Fibroblast of skin of abdomen (primary cell): ENCODE results near the gene TENM4.

Source experiments
- DNase-seq: peaks from one replicate; pipeline ENCODE4 v3.0.0-alpha.2; 2013

Gene TENM4

DNA sequence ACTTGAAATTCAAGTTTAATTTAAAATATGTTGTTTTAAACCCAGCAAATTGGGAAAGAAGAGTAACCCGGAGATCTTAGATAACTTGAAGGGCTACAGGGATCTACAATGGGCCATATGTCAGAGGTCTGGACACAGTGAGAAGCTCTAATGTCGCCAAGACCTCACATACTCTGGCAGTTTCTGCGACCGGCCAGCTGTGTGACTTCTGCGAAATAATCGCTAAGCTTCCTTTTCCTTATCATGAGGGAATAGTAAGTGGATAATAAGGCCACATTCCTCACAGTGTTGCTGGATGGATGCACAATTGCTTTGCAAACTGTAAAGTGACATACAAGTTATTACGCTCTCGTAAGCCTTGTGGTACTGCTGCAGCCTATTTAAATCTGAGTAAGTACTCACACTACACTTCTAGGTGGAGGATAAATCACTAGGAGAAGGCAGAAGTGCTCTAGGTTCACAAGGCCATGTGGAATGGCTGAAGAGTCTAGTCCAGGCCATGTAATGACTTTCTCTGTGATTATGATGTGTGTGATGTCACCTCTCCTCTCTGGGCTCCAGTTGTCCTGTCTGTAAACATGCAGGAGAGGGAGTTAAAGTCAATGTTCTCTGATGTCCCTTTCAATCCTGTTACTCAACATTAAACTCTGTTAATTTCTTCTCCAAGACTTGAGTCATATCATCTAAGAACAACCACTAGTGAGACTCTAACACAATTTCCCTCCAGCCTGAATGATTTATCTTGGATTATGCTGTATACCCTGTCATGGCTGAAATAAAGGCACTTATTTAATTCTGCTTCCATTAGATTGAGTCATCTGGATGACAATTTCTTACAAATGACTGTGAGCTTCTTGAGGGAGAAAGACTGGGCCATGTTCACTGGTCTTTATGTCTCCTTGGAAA lies 673.5 kb downstream of the TENM4 start:
- peak; percentile 10 for DNase-seq

DNA sequence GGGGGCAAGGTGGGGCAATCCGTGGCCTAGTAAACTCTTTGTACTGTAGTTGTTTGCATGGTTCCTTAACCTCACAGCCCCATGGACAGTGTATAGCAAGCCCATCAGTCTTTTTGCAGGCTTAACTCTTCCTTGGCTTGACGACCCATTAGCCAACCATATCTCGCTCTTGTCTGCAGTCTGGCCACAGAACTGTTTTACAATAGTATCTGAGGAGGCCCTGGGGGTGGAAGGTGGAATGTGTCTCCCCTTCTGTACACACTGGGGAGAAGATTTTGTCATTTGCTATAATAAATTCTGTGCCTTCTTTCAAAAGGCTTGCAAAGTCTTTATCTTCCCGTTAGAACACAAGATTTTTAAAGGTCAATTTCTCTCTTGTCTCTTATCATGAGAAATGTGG lies 675.9 kb downstream of the TENM4 start:
- no peak for DNase-seq

DNA sequence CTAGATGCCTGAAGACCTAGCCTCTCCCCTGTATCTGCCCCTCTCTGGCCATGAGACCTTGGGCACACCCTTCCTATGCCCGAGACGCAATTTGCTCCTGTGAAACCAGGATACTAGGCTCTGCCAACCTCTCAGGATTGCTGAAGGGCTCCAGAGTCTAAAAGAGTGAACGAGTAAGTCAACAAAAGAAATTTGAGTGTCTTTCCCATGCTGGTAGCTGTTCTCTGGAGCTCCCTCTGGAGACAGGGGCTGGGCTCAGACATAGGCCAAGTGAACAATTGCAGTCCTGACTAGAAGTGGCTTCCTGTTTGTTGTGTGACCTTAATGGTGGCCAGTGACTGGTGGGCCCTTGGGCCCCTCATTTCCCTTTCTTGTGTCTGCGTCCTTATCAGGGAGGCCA lies 677.2 kb downstream of the TENM4 start:
- DNase-seq: no peak

DNA sequence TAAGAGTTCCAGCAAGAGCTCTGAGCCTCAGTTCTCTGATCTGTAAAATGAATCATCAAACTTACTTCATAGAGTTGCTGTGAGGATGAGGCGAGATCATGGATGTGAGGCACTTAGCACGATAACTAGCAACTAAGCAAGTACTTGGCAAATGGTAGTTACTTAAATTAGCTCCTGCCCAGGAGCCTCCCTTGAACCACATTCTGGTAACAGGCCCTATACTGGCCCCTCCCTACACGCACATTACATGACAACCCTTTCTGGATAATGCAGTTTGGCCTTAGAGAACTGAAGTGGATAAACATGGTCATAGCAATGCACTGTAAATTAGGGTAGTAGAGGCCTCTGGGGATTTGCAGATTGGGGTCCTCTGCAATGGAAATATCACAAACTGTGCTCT lies 678.7 kb downstream of the TENM4 start:
- no peak for DNase-seq

DNA sequence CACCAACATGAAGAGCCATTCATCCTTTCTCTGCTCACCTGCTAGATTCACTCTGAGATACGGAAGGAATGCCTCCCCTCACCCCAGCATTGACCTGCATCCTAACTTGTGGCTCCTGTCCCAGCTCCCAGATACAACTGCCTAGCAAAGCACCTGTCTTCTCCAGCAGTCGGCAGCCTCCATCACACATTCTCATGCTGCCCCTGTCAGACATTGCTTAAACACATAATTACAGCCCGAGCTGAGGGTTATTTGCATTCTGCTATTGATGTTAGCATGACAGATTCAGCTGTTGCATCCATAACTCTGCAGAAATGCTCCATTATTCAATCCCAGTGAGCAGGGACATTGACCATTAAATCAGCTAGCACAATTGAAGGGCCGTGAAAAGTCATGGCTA lies 681.8 kb downstream of the TENM4 start:
- no peak for DNase-seq

DNA sequence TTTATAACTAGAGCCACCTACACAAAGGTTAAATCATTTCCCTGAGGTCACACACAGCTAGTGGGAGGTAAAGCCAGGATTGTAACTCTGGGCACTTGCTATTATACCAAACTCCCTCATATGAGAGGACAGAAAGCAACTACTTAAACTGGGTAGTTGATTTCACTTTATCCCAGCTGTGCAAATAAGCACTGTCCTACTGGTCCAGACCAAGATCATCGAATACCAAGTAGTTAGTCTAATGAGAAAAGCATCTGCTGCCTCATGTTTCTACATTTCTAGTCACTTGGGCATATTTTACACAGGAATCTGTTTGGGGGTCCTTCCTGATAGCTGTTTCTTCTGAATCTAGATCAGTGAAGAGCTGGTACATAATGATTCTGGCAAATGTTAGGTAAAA lies 687.5 kb downstream of the TENM4 start:
- no peak for DNase-seq

DNA sequence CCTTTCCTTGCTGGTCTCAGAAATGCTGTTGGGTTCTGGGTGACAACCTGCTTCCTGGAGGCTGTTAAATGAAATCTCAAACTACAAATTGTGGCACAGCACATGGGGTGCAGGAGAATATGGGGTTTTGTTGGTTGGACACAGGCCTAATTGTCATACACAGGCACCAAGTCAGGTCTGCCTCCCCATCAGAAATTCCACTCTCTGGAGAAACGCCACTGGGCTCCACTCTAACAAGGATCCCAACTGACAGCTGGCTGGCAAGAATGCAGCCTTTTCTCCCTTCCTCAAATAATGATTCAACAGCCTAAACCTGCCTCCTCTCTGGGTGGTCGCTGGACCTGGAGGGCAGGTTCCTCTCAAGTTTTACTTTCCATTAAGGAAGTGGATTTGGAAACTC lies 688.3 kb downstream of the TENM4 start:
- DNase-seq: no peak

DNA sequence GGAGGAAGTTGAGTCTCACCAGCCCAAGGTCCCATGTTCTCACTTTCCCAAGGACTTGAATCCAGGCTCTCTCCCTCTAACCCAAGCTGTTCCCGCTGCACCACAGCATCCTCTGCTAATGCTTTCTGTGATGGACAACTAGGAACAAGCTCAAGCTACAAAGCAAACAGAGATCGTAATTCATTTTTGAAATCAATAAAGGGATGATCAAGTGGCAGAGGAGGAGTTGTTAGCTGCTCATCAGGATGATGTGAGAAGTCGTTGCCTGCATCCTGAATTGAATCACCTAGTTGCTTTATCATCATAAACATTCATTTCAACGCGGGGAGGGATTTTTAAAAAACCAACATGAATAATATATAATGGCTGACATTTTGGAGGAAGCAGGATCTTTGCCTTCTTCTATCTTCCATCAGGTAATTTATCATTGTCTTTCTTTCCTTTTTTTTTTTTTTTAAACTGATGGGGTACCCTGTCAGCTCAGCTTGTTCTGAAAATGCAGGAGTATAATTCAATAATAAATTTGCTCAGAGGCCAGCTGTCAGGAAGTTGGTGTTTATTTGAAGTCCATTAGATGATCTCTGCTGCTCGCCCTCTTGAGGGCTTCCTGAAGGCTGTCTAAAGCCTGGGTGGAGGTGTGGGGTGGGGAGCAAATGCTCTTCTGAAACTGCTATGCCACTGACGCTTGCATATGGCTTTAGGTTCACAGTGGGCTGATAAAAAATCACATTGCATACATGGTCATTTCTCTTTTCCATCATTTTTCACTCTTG lies 691.7 kb downstream of the TENM4 start:
- DNase-seq: no peak

DNA sequence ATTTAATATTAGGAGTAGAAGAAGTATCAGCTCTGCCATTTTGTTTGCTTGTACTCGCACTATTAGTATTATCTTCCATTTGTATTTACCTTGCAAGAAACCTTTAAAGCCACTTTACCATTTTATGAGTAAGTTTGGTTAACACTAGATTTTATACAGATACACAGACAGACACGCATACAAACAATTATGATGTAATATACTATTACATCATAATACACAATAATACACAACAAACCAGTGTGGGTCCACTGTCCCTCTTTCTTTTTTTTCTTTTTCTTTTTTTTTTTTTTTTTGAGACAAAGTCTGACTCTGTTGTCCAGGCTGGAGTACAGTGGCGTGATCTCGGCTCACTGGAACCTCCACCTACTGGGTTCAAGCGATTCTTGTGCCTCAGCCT lies 695.9 kb downstream of the TENM4 start:
- DNase-seq: no peak

DNA sequence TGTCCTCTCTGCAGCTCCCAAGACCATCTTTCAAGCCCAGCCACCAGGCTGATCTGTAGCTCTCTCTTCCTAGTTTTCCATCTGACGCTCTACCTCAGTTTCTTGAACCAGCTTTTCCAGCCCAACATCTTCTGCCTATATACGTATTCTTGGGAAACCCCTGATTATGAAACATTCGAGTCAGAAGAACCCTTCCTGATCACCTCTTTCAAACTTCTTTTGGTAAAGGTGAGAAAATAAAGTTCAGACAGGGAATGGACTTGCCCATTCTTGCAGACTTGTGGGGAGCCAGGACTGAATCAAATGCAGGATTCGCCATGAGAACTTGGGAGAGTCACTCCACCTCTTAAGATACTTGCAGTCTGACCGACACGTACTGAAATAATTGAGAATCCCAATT lies 696.6 kb downstream of the TENM4 start:
- no peak for DNase-seq

DNA sequence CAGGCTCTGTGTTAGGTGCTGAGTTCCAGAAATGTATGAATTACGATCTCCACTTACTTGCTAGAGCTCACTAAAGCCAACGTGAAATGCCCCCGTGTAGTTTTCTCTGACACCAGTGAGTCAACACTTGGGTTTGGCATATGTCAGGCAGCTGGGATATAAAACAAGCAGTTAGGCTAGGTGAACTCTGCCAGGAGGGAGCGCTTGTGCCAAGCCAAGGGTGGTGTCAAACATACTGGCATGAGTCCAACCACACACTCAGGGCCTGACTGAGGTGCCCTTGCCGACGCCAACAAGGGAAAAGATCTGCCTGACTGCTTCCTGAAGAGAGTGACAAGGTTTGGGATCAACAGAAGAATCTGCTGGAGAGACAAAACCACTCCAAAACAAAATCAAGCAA lies 698.4 kb downstream of the TENM4 start:
- DNase-seq: no peak

DNA sequence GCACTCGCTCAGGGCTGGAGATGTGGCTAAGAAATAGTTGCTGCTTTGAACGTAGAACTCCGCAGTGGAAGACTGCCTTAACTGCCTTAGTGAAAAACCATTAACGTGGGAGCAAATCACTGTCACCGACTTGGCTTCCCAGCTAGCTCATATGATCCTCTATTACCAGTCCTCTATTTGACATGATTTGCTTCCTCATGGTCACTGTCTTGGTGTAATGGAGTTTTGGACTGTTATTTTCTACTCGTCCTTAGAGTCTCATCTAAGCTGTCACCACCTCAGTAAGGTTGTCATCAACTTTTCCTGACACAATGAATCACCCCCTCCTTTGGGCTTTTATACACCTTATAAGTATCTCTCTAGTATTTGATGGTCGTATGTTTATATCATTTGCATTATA lies 699.1 kb downstream of the TENM4 start:
- no peak for DNase-seq

DNA sequence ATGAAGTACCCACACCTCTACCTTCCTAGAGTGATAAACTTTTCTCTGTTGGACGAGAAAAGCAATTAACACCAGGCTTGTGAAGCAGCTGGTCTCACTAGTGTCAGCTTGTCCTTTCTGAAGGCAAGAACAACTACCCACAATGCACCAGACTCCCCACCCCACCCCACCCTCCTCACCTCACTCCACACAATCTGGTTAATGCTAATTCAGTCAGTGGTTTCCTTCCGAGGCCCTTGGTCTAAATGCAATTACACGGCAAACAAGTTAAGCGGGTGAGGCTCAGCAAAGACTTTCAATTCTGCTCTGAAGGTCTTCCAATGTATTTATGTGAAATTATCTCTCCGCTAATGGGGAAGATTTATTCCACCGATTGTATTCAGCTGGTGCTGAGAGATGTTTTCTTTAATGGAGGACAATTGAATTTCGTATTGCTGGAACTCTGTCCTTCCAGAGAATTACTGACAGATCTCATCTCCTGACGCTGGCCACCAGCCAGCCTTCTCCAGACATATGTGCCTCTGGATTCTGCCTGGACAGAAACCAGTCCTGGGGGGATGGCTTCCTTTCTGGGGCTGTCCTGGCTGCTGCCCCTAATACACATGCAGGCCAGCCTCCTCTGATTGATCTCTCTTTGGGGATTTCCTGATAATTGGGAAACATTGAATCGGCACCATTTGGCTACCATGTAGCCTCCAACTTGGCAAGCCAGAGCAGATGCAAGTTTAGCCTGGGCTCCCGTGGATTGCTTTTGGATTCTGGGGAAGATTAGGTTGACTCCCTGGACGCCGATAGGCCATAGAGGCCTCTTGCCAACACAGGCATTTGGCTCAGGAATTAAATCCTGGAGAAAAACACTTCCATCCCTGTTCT lies 700.4 kb downstream of the TENM4 start:
- peak; percentile 9 for DNase-seq

DNA sequence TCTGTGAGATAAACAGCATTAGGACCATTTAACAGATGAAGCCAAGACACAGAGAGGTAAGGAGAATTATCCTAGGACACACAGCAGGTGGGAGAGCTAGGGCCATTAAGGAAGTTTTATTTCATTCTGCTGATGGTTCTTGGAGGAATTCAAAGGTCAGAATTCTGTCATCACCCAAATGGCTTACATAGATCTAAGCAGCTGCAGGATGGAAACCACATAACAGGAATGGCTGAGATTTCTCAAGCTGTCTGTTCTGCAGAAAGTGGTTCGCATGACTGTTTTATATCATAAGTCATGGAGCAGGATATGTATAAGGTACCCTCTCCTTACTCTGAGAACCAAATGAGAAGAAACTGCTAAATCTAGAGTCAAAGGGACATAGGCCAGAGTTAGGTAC lies 702.9 kb downstream of the TENM4 start:
- peak; percentile 25 for DNase-seq

DNA sequence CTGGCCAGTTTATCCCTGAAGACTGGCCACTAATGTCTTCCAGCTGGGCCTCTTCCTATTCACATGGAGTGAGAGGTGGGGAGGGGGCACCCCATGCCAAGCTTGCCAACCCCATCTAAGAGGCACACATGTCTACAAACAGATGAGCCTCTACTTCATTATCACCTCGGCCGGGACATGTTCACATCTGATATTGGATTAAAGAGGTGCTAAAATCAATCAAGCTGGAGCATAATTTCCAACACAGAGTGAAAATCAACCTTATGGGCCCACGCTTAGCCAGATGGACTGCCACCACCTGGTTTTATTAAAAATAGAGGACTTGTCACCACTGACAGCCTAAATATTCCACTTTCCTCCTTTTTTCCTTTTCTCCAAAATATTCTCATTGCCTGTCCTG lies 703.5 kb downstream of the TENM4 start:
- DNase-seq: no peak

DNA sequence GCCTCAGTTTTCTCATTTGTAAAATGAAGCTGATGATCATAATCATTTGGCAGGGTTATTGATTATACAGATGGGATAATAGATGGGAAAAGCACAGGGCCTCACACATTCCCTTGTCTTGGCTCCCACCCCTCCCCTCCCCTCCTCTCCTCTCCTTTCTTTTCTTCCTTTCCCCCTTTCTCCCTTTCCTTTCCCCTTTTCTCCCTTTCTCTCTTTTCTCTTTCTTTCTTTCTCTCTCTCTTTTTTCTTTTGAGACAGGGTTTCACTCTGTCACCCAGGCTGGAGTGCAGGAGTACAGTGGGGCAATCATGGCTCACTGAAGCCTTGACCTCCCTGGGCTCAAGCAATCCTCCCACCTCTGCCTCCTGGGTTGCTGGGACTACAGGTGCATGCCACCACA lies 705.1 kb downstream of the TENM4 start:
- no peak for DNase-seq

DNA sequence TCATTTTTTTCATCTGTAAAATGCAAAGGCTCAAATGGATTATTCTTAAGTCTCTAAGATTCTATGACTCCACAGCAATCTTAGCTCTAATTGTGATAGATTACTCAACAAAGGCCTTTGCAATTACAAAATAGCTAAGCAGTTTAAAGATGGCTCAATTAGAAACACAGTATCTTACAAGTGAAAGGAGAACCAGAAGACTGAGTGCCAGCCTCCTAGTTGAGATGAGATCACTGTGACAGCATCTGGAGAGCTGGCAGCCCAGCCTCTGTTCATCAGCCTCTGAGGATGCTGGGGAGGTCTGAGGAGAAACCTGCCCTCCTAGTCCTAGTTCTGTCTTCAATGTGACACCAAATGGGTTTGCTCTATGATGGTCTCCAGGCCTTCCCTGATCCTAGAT lies 707.8 kb downstream of the TENM4 start:
- DNase-seq: no peak

DNA sequence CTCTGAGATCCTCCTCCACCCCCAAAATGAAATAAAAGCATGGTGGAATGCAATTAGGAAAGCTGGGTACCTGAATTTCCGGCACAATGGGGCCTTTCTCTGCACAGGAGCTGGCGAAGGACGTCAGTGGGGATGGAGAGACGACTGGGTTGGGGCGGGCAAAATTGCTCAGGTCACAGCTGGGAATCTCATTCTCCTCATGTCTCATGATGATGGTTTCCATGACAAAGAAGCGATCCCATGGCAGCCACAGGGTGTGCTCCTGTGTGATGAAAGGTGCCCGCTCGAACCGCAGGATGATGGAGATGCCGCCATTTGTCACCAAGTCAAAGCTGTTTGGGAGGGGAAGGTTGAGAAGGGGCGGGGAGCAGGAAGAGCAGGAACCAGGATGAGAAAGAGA lies 708.6 kb downstream of the TENM4 start:
- DNase-seq: no peak

DNA sequence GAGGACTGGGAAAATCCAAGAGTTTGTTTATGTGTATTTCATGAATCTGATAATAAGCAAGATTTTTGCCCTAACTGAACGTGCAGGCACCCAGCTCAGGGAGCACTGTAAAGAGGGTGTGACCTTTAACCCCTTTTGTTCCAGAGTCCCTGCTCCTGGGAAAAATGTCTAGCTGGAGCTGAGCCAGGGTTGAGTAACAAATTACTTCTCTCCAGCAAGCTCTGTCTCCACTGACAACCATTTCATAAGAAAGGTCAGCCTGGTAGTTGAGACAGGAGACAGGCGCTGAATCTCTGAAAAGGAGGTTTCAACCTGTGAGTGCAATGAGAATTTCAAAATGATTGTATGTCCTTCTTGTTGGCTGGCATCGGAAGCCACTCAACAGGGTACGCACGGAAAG lies 709.8 kb downstream of the TENM4 start:
- no peak for DNase-seq

DNA sequence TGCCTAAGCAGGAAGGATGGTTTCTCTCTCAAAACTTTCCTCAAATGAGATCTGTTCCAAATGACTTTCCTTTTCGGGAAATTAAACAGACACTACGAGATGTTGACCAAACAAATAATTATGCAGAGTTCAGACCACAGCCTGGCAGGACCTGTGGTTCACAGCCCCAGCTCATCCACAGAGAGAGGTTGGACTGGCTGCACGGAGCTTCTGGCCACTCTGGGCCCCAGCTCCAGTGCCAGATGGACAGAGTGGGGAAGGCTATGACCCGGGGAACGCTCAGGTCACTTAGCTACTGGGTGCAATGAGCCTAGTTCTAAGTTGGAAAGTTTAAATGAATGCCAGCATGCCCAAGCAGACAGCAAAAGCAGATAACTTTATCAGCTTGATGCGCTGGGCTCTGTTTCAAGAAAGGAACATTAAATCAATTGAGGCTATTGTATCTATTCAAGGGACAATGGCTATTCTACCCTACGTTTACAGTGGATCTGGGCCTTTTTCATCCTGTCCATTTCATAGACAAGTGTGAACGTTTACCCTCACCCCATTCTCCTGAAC lies 710.5 kb downstream of the TENM4 start:
- DNase-seq: no peak

DNA sequence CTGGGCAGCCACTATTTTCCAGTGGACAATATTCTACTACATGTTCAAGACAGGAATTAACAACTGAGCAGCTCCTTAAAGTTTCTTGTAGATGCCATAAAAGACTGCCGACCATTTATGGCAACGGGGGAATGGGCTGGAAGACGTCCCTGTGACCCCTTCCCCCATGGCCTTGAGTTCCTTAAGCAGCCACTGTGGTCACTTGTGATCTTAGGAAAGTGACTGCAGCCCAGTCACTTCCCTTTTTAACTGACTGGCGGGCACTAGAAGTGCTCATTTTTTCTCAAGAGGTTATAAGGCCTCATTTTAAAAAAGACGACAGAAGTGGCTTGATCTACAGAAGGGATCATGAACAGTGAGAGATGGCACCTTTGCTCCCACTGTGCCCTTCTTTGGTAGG lies 713.0 kb downstream of the TENM4 start:
- DNase-seq: no peak

DNA sequence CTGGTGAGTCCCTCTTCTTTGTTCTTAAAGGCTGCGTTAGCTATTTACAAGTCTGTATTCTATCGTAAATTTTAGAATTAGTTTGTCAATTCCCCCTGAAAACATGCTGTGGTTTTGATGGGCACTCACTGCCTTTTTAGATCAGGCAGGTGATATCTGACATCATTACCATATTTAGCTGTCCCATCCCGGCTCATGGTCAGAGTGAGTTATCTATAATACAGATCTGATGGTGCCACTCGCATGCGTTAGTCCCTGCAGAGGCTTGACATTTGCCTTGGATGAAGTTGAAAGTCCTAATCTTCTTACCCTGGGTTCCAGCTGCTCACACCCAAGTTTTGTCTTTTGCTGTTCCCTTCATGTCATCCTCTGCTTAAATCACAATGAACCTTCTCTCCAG lies 715.6 kb downstream of the TENM4 start:
- DNase-seq: no peak

DNA sequence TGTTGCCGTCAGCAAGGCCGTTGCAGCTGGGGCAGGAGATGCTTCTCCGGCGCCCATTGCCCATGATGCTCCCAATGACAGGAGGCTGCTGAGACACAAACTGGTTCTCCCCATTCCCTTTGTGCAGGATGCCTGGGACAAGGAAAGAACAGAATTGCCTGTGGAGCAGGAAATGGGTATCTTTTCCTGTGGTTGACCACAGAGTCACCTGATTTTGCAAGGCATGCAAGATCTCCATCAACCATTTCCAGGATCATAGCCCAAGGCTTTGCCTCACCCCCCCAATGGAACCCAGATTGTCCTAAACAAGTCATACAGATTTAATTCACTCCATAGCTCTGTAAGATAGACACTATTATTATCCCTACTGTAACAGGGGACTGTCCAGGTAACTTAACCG lies 718.0 kb downstream of the TENM4 start:
- no peak for DNase-seq
